ENCODE measurements around the gene WASHC4.

WASHC4 gene

DNA sequence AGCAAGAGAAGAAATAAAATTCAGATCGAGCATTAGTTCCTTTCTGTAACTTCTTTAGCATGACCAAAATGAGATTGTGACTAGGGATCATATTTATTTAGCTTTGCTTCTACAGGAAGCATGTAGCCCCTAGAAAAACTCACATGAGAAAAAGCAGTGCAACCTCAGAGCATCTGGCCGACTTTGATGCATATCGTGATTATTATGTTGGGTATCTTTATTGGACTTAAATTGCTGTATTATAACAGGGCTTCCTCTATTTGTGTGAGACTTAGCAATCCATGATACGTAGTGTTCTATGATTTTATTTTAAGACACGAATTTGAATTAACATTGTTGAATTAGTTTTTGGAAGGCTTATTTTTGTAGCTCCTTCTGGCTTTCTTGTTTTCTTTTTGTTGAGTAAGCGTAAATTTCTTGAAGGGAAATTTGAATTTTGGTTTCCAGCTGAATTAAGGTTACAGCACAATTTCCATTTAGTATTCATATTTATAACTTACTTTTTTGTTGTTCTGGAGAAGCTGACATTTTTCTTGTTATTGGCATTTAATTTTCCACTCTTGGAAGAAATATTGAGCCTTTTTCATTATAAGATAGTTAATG is 33.9 kb downstream of the WASHC4 start:
- Histone ChIP-seq H3K9ac (ENCODE audit: low read length) (no peak overlapping the region), H3K4me1 (ENCODE audit: control insufficient read depth, insufficient read depth, low read length) (no peaks in the 10 kb centered on the region), H3K36me3 (ENCODE audit: control insufficient read depth, insufficient read depth, low read length) (no peaks in the 10 kb centered on the region), H3K27me3 (ENCODE audit: control insufficient read depth, insufficient read depth, low read length) (no peaks in the 10 kb centered on the region), H3K4me3 (ENCODE audit: low read length) (no peak overlapping the region), H3K9me3 (ENCODE audit: control insufficient read depth, low read length) (no peaks in the 10 kb centered on the region)

DNA sequence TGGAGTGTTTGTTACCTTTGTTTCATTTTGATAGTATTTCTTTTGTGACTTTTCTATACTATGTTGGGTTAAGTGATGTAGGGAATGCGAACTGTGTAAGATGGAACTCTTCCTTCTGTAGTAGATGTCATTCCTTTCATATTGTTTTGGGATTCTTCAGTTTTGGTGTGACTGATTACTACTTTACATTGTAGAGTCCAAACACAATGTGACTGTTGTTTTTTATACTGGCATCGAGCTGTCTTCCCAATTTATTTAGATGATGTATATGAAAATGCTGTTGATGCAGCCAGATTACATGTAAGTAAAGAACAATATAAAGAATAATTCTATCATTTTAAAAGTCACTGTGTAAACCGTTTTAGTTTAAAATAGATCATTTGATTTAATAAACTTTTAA is 34.7 kb downstream of the WASHC4 start:
- no peaks in the 10 kb centered on the region for H3K4me1 ChIP-seq (ENCODE audit: control insufficient read depth, insufficient read depth, low read length)
- no peak overlapping the region for H3K9ac ChIP-seq (ENCODE audit: low read length)
- H3K36me3 ChIP-seq (ENCODE audit: control insufficient read depth, insufficient read depth, low read length) = no peaks in the 10 kb centered on the region
- no peaks in the 10 kb centered on the region for H3K27me3 ChIP-seq (ENCODE audit: control insufficient read depth, insufficient read depth, low read length)
- H3K4me3 ChIP-seq (ENCODE audit: low read length) = no peak overlapping the region
- H3K9me3 ChIP-seq (ENCODE audit: control insufficient read depth, low read length) = no peaks in the 10 kb centered on the region

DNA sequence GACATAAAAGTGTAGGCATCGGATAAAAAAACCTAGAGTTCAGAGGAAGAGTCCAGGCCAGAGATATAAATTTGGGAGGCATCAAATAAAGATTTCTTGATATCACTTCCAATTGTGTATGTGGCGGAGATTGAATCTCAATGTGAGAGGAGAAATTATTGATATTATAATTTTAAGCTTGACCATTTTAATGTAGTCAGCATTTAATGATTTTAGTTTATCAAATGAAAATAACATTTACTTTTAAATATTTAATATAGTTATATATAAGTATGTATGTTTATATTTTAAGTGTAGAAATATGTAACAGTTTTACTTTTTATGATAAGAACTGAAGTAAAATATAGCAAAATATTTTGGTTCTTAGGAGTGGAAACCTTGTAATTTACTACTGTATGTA is 48.7 kb downstream of the WASHC4 start:
- Histone ChIP-seq H3K36me3 (ENCODE audit: control insufficient read depth, insufficient read depth, low read length) (peaks cover 4% of the 10 kb centered on the region), H3K9ac (ENCODE audit: low read length) (no peak overlapping the region), H3K27me3 (ENCODE audit: control insufficient read depth, insufficient read depth, low read length) (no peaks in the 10 kb centered on the region), H3K9me3 (ENCODE audit: control insufficient read depth, low read length) (no peaks in the 10 kb centered on the region), H3K4me3 (ENCODE audit: low read length) (no peak overlapping the region), H3K4me1 (ENCODE audit: control insufficient read depth, insufficient read depth, low read length) (no peaks in the 10 kb centered on the region)

DNA sequence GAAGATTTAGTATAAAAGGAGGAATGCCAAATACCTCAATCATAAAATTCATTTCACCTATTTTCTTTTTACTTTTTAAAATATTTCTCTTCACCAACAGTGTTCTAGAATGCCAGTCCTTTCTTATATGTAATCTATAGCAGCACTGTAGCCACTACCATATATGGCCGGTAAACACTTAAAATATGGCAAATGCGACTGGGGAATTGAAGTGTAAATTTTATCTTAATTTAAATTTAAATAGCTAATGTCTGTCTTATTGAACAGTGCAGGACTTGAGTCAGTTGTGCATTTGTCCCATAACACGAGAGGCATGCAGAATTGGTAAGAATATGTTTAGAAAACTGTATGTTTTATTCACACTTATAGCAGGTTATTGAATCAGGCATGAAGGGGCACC is 50.1 kb downstream of the WASHC4 start:
- H3K4me1 ChIP-seq (ENCODE audit: control insufficient read depth, insufficient read depth, low read length) = no peaks in the 10 kb centered on the region
- H3K4me3 ChIP-seq (ENCODE audit: low read length) = no peak overlapping the region
- H3K36me3 ChIP-seq (ENCODE audit: control insufficient read depth, insufficient read depth, low read length) = peaks cover 4% of the 10 kb centered on the region
- no peak overlapping the region for H3K9ac ChIP-seq (ENCODE audit: low read length)
- H3K9me3 ChIP-seq (ENCODE audit: control insufficient read depth, low read length) = no peaks in the 10 kb centered on the region
- H3K27me3 ChIP-seq (ENCODE audit: control insufficient read depth, insufficient read depth, low read length) = no peaks in the 10 kb centered on the region

DNA sequence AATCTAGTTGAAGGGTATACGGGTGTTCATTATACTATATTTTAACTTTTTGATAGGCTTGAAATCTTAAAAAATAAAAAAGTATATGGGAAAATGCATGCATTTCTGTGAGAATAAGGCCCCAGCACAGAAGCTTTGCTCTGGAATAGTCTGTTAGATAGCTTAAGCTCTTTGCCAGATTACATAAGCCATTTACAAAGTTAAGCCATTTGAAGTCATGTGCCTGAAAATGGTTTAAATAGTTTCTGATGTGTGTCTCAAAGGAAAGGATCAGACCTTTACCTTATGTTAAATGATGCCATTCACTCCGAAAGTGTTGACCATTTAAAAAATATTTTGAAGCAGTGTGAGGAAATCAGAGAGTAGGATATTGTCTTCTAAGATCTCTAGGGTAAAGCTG is 51.3 kb downstream of the WASHC4 start:
- Histone ChIP-seq H3K27me3 (ENCODE audit: control insufficient read depth, insufficient read depth, low read length) (no peaks in the 10 kb centered on the region), H3K9me3 (ENCODE audit: control insufficient read depth, low read length) (no peaks in the 10 kb centered on the region), H3K4me1 (ENCODE audit: control insufficient read depth, insufficient read depth, low read length) (no peaks in the 10 kb centered on the region), H3K4me3 (ENCODE audit: low read length) (no peak overlapping the region), H3K36me3 (ENCODE audit: control insufficient read depth, insufficient read depth, low read length) (peaks cover 4% of the 10 kb centered on the region), H3K9ac (ENCODE audit: low read length) (no peak overlapping the region)

DNA sequence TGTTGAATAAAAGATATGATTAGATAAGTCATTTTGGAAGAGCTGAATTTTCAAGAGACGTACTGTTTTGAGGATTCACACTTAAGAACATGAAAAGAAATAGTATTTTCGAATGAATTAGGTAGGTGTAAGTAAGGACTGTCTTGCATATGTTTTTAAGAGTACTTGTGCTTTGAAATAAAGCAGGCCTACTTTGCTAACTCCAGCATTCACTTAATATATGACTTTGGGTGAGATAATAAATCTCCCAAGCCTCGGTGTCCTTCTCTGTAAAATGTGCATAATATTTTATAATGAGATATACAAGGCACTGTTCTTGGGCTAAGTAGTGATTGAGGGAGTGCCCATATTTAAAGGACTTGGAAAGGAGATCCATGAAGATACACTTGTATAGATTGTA is 54.6 kb downstream of the WASHC4 start:
- no peaks in the 10 kb centered on the region for H3K9me3 ChIP-seq (ENCODE audit: control insufficient read depth, low read length)
- H3K9ac ChIP-seq (ENCODE audit: low read length) = no peak overlapping the region
- no peak overlapping the region for H3K4me3 ChIP-seq (ENCODE audit: low read length)
- H3K36me3 ChIP-seq (ENCODE audit: control insufficient read depth, insufficient read depth, low read length) = peaks cover 7% of the 10 kb centered on the region
- H3K27me3 ChIP-seq (ENCODE audit: control insufficient read depth, insufficient read depth, low read length) = no peaks in the 10 kb centered on the region
- H3K4me1 ChIP-seq (ENCODE audit: control insufficient read depth, insufficient read depth, low read length) = no peaks in the 10 kb centered on the region

DNA sequence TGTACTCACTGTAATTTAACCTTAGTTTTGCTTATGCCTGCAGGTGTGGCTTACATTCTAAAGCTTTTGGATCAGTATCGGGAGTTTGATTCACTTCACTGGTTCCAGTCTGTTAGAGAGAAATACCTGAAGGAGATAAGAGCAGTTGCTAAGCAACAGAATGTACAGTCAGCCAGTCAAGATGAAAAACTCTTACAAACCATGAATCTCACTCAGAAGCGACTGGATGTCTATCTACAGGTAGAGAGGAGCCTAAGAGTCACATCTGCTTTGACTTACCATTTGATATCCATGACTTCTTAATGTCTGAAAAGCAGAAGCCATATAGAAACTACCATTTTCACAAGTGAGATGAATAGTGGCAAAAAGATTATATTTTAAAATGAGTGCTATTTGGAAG is 56.5 kb downstream of the WASHC4 start:
- Histone ChIP-seq H3K9ac (ENCODE audit: low read length) (no peak overlapping the region), H3K4me3 (ENCODE audit: low read length) (no peak overlapping the region), H3K36me3 (ENCODE audit: control insufficient read depth, insufficient read depth, low read length) (peaks cover 6% of the 10 kb centered on the region), H3K4me1 (ENCODE audit: control insufficient read depth, insufficient read depth, low read length) (no peaks in the 10 kb centered on the region), H3K9me3 (ENCODE audit: control insufficient read depth, low read length) (no peaks in the 10 kb centered on the region), H3K27me3 (ENCODE audit: control insufficient read depth, insufficient read depth, low read length) (no peaks in the 10 kb centered on the region)

DNA sequence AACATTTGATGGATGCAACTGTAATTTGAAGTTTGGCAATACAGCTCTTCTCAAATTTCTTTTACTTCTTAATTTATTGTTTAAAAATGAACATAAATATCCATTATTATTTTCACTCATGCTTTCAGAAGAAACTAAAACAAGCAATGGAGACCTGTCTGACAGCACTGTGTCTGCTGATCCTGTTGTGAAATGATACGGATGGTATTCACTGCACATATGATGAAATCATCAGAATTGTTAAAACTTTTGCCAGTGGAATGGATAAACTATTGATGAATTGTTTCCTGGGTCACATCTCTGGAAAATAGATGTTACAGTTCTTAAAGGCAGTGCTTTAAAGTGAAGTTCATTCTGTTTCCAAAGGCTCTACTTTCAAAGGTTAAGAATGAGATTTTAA is 59.2 kb downstream of the WASHC4 start:
- no peak overlapping the region for H3K4me3 ChIP-seq (ENCODE audit: low read length)
- H3K9me3 ChIP-seq (ENCODE audit: control insufficient read depth, low read length) = no peaks in the 10 kb centered on the region
- H3K4me1 ChIP-seq (ENCODE audit: control insufficient read depth, insufficient read depth, low read length) = no peaks in the 10 kb centered on the region
- H3K36me3 ChIP-seq (ENCODE audit: control insufficient read depth, insufficient read depth, low read length) = peaks cover 6% of the 10 kb centered on the region
- H3K27me3 ChIP-seq (ENCODE audit: control insufficient read depth, insufficient read depth, low read length) = no peaks in the 10 kb centered on the region
- H3K9ac ChIP-seq (ENCODE audit: low read length) = no peak overlapping the region

DNA sequence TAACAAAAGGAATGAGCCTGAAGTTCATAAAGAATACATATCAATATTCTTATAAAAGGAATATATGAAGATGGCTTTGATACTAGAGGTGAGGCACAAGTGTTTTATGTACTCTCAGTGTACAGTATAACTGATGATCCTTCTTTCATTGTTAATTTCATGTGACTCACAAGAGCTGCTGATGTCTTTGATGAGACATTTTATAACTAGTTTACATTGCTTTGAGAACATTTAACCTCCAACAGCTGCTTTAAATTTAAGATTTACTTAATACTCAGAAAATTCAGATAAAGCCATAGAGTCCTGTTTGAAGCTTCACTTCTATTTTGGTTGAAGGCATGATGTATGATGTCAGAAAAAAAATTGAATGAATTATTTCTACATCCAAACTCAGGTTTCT is 59.8 kb downstream of the WASHC4 start:
- Histone ChIP-seq H3K4me1 (ENCODE audit: control insufficient read depth, insufficient read depth, low read length) (no peaks in the 10 kb centered on the region), H3K27me3 (ENCODE audit: control insufficient read depth, insufficient read depth, low read length) (no peaks in the 10 kb centered on the region), H3K9ac (ENCODE audit: low read length) (no peak overlapping the region), H3K9me3 (ENCODE audit: control insufficient read depth, low read length) (no peaks in the 10 kb centered on the region), H3K36me3 (ENCODE audit: control insufficient read depth, insufficient read depth, low read length) (peaks cover 6% of the 10 kb centered on the region), H3K4me3 (ENCODE audit: low read length) (no peak overlapping the region)

DNA sequence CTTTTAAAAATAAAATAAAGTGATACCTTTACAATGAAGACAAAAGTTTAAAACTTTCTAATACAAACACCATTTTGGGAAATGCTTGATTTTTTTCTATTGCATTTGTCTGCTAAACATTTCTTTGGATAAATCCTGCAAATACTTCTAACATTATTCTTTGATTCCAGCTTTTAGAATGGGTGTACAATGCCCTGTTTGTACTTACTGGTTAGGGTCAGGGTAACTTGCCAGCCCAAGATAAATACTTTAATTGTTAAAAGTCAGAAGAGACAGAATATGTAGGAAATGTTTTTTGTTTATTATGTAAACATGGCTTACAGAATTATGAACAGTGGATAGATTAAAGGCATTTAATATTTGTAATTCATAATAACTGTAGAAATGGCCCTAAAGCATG is 60.5 kb downstream of the WASHC4 start:
- Histone ChIP-seq H3K9ac (ENCODE audit: low read length) (no peak overlapping the region), H3K27me3 (ENCODE audit: control insufficient read depth, insufficient read depth, low read length) (no peaks in the 10 kb centered on the region), H3K4me3 (ENCODE audit: low read length) (no peak overlapping the region), H3K4me1 (ENCODE audit: control insufficient read depth, insufficient read depth, low read length) (no peaks in the 10 kb centered on the region), H3K9me3 (ENCODE audit: control insufficient read depth, low read length) (no peaks in the 10 kb centered on the region), H3K36me3 (ENCODE audit: control insufficient read depth, insufficient read depth, low read length) (peaks cover 6% of the 10 kb centered on the region)

DNA sequence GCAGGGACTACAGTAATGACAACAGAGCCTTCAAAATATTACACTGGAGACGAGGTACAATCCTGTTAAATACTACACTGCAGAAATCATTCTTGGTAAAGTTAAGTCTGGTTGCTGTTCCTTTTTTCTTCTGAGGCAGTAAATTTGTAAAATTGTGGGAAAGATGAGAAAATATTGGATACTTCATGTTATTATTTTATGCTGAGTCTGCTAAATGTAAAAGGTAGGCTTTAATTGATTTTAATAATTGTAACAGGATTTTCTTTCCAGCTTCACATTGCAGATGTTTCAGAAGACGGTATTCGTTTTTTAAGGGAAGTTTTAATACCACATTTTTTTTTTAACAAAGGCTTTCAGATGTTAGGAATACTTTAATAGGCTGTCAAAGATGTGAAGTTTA is 62.6 kb downstream of the WASHC4 start:
- Histone ChIP-seq H3K9ac (ENCODE audit: low read length) (no peak overlapping the region), H3K27me3 (ENCODE audit: control insufficient read depth, insufficient read depth, low read length) (no peaks in the 10 kb centered on the region), H3K9me3 (ENCODE audit: control insufficient read depth, low read length) (no peaks in the 10 kb centered on the region), H3K36me3 (ENCODE audit: control insufficient read depth, insufficient read depth, low read length) (peaks cover 2% of the 10 kb centered on the region), H3K4me1 (ENCODE audit: control insufficient read depth, insufficient read depth, low read length) (no peaks in the 10 kb centered on the region), H3K4me3 (ENCODE audit: low read length) (no peak overlapping the region)

DNA sequence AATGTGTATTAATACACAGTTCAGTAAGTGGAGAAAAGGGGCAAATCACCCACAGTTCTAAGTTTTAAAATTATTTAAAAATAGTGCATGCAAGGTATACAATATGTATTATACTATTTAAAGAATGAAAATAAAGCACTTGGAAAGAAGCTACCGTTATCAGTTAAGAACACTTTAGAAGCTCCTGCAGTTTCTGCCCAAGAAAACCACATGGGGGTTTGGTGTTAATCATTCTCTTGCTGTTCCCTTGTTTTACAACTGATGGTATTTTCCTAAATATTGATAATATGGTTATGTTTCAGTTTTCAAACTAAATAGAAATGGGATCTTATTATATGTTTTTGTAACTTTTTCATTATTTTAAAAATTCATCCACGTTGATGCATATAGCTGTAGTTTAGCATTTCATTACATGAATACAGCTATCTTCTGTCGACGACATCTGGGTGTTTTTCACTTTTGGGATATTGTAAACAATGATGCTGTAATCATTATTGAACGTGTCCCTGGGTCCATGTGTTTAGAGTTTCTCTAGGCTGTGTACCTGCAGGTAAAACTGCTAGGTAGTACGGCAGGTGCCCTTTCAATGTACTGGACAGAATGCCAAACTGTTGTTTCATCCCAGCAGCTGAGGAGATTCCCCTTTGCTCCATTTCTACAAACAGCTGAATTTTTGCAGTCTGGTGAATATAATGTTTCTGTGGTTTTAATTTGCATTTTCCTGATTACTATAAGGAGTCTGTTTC is 64.3 kb downstream of the WASHC4 start:
- Histone ChIP-seq H3K9ac (ENCODE audit: low read length) (no peak overlapping the region), H3K36me3 (ENCODE audit: control insufficient read depth, insufficient read depth, low read length) (peaks cover 8% of the 10 kb centered on the region), H3K4me1 (ENCODE audit: control insufficient read depth, insufficient read depth, low read length) (no peaks in the 10 kb centered on the region), H3K4me3 (ENCODE audit: low read length) (no peak overlapping the region), H3K9me3 (ENCODE audit: control insufficient read depth, low read length) (no peaks in the 10 kb centered on the region), H3K27me3 (ENCODE audit: control insufficient read depth, insufficient read depth, low read length) (no peaks in the 10 kb centered on the region)

Data from mucosa of stomach (tissue), 1 donor.